IPS-18c (cell line): ENCODE results near the gene CALML3.

Experiments used
- H3K4me3 ChIP-seq: 2 replicates; pipeline ENCODE4 v1.7.0; 2013; ENCODE audit warnings: low read depth, mild to moderate bottlenecking, low read length, moderate library complexity; ENCODE audit not compliant: insufficient read depth
- H3K9me3 ChIP-seq: one replicate; pipeline ENCODE4 v1.6.1; 2013; ENCODE audit warnings: mild to moderate bottlenecking, low read length, moderate library complexity; ENCODE audit not compliant: control insufficient read depth, insufficient read depth

The CALML3 gene

DNA sequence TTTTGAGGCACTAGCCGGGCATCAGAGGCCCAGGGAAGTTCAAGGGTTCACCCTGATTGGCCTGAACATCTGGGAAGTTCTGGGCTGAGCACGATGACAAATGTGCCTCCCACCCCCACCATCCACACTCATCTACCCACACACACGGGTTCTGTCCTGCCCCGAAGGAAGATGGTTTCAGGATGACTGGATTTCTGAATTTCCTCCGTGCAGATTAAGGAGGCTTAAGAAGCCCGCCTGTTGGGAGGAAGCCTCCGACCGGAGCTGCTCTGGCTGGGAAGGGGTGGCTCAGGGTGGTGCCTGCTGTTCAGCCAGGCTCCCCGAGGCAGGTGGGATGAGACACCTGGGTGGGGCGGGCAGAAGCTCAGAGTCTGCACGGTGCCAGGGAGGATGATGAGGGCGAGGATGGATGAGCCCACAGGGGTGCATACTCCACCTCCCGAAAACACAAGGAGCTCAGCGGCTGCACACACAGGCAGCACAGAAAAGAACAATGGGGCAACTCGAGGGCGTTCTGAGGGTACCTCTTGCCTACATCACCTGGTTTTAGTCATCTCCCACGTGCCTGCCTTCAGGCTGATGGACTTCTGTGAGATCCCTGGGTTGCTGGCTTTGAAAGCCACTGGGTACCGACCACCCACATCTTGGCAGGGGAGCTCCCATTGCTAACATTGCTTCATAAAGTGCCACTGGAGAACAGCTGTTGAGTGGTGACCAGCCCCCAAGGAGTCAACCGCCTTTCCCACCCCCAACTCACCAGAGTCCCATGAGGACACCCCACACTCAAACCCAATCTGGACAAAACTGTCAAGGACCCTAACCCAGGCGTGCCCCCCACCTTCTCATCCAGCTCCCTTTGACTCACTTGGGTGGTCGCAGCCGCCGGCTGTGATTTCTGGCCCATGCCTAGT is 41.2 kb downstream of the CALML3 start:
- H3K9me3 ChIP-seq: no peaks in the 10 kb centered on the region
- no peak overlapping the region for H3K4me3 ChIP-seq

DNA sequence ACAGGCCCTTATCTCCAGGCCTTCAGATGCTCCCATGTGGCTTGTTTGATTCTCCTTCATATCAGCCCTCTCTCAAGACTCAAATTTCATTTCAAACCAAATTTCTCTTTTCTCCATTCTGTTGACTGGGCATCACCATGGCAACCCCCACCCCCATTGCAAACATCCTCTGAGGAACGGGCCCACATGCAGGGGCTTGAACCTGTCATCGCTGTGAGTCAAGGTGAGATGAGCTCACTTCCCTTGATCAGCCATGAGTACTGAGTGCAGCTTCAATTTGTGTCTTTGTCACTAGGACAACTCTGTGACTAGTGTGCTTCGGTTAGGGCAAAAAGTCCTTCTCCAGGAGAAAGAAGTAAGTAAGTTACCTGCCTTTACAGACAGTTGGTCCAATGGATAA is 41.9 kb downstream of the CALML3 start:
- H3K9me3 ChIP-seq: no peaks in the 10 kb centered on the region
- no peak overlapping the region for H3K4me3 ChIP-seq

DNA sequence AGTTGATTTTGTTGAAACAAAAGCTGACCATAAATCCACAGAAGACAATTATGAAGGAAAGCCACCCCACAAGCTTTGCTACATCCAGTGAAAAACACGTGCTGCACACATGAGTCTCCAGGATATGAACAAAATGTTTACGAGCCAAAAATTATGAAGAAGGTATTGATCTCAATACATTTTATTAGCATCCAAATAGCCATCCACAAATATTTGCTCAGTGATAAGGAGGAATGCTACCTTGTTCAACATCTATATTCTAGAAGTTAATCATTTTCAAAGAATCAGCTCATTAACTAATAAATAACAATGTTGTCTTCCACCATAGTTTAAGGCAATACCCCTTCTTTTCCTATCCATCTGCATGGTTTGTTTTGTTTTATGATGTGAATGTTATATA is 42.7 kb downstream of the CALML3 start:
- H3K9me3 ChIP-seq: no peaks in the 10 kb centered on the region
- H3K4me3 ChIP-seq: no peak overlapping the region

- H3K4me3 ChIP-seq: no peak overlapping the region
- no peaks in the 10 kb centered on the region for H3K9me3 ChIP-seq
Measured at GRCh38 chr10:5568984-5569383, 44.2 kb downstream of the CALML3 start.

- H3K4me3 ChIP-seq: no peak overlapping the region
- no peaks in the 10 kb centered on the region for H3K9me3 ChIP-seq
Measured at GRCh38 chr10:5569568-5569967, 44.8 kb downstream of the CALML3 start.

GRCh38 chr10:5570007-5570655 is 45.4 kb downstream of the CALML3 start:
- no peak overlapping the region for H3K4me3 ChIP-seq

GRCh38 chr10:5570979-5571810 is 46.4 kb downstream of the CALML3 start:
- Histone ChIP-seq H3K9me3 (no peaks in the 10 kb centered on the region), H3K4me3 (no peak overlapping the region)

More at GRCh38 chr10:5570007-5570655, 45.4 kb downstream of the CALML3 start:
- H3K9me3 ChIP-seq: no peaks in the 10 kb centered on the region

GRCh38 chr10:5571826-5572225 is 47.1 kb downstream of the CALML3 start:
- no peak overlapping the region for H3K4me3 ChIP-seq

DNA sequence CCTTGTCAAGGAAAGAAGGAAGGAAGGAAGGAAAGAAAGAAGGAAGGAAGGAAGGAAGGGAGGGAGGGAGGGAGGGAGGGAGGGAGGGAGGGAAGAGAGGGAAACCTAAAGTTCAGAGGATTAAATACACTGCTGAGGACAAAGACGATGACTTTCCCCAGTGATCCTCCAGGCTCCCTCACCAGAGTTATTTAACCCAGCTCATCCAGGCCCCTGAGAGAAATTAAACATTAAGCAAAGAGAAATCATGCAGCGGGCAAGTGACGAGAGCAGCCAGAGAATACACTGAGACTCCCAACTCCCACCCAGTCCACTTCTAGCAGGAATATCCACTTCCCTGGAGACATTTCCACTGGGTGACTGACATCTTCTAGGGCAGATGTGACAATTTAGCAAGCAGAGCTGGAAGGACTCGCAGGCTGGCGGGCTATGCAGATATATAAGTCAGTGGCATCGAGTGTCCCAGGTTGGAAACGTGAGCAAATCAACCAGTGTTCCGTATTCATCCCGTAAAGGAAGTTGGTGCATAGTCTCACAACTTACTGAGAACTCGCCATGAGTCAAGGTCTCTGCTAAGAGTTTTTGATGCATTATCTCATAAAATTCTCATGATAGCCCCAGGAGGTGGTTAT is 48.7 kb downstream of the CALML3 start:
- H3K4me3 ChIP-seq: no peak overlapping the region
- no peaks in the 10 kb centered on the region for H3K9me3 ChIP-seq

More at GRCh38 chr10:5571826-5572225, 47.1 kb downstream of the CALML3 start:
- H3K9me3 ChIP-seq: no peaks in the 10 kb centered on the region

DNA sequence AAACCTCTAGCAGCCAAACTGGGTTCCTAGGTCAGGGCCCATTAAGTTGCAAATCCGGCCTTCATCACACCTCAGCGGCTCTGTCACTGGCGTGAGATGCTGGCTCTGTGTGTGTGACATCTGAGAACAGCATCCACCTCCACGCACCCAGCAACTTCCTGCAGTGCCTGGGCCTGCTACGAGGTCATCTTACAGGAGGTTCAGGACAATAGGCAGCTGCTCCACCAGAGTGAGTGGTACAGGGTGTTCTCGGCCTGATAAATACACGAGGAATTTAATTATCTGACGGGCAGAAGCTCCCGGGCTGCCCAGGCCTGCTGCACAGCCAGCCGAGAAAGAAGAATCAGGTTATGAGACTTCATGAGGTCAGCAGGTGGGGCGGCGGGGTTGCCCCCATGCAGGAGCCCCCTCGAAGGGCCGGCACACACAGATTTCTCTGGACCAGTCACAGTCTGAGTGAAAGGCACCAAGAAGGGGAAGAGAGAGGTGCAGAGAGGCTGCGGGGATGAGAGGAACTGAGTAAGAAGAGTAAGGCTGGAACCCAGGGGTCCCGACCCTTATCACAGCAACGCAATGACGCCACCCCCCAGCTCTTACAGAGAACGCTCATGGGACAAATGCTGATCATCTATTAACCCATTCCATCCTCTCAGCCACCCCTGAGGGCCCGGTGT is 49.3 kb downstream of the CALML3 start:
- H3K4me3 ChIP-seq: no peak overlapping the region
- H3K9me3 ChIP-seq: no peaks in the 10 kb centered on the region

DNA sequence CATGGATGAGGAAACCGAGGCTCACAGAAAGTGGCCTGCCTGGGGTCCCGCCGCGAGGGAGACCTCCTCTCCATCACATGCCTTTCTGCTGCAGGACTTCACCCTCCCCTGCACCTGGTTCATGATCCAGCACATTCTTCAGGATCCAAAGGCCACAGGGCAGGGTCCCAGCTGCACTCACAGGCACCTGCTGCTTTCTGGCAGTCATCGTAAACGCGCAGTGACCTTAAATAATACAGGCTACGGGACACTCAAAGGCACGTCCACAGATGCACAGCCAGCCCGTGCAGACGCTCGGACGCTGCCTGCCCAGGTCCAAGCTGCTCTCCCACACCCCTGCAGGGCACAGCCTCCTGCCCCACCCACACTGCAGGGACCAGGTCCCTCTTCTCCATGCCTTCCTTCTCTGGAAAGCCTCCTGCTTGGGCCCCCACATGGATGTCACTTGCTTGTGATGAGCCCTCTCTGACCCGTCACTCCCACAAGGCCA is 49.9 kb downstream of the CALML3 start:
- no peak overlapping the region for H3K4me3 ChIP-seq

GRCh38 chr10:5575144-5575481 is 50.4 kb downstream of the CALML3 start:
- Histone ChIP-seq H3K4me3 (no peak overlapping the region), H3K9me3 (no peaks in the 10 kb centered on the region)

More for the DNA sequence above, 49.9 kb downstream of the CALML3 start:
- no peaks in the 10 kb centered on the region for H3K9me3 ChIP-seq

GRCh38 chr10:5575482-5576153 is 50.9 kb downstream of the CALML3 start:
- no peaks in the 10 kb centered on the region for H3K9me3 ChIP-seq
- H3K4me3 ChIP-seq: no peak overlapping the region

GRCh38 chr10:5576154-5576748 is 51.5 kb downstream of the CALML3 start:
- Histone ChIP-seq H3K4me3 (no peak overlapping the region), H3K9me3 (no peaks in the 10 kb centered on the region)
